H9 (cell line): ENCODE measurements around the gene DKKL1. TPM values are rescaled to one million over a fixed set of nuclear protein-coding genes. Genes with fewer than 3 reads are reported as not detected.
"Not testable (repeated sequence)": the region's sequence is repeated elsewhere in the genome, so short reads cannot be mapped to it uniquely, and the experiment has no call there.

Experiments used
- DNase-seq: peaks from one replicate; pipeline ENCODE4 v3.0.0-alpha.2; 2017
- H2AFZ ChIP-seq: one replicate; pipeline ENCODE4 v1.6.1; 2013; ENCODE audit warnings: mild to moderate bottlenecking, low read length, control low read depth, moderate library complexity
- H2AK5ac ChIP-seq: 2 replicates; pipeline ENCODE4 v1.6.1; 2013; ENCODE audit warnings: low read length, control low read depth, mixed read lengths; ENCODE audit not compliant: insufficient read length
- H2BK120ac ChIP-seq: one replicate; pipeline ENCODE4 v1.6.1; 2013; ENCODE audit warnings: low read depth, mild to moderate bottlenecking, low read length, control low read depth, inconsistent platforms; ENCODE audit not compliant: poor library complexity, severe bottlenecking
- H2BK12ac ChIP-seq: 2 replicates; pipeline ENCODE4 v1.6.1; 2013; ENCODE audit warnings: low read length, control low read depth, mixed read lengths, low read depth; ENCODE audit not compliant: insufficient read length
- H2BK15ac ChIP-seq: 2 replicates; pipeline ENCODE4 v1.6.1; 2013; ENCODE audit warnings: low read depth, low read length, control low read depth
- H2BK20ac ChIP-seq: one replicate; pipeline ENCODE4 v1.6.1; 2013; ENCODE audit warnings: low read depth, mild to moderate bottlenecking, low read length, control low read depth, inconsistent platforms; ENCODE audit not compliant: poor library complexity, severe bottlenecking
- H2BK5ac ChIP-seq: 2 replicates; pipeline ENCODE4 v1.6.1; 2013; ENCODE audit warnings: low read length, control low read depth, mixed read lengths; ENCODE audit not compliant: insufficient read length
- H3K14ac ChIP-seq: 2 replicates; pipeline ENCODE4 v1.6.1; 2013; ENCODE audit warnings: low read length, control low read depth; ENCODE audit not compliant: insufficient read depth
- H3K18ac ChIP-seq: 2 replicates; pipeline ENCODE4 v1.6.1; 2013; ENCODE audit warnings: low read depth, mild to moderate bottlenecking, mixed read lengths, low read length, control low read depth; ENCODE audit not compliant: insufficient read length
- H3K23ac ChIP-seq: 2 replicates; pipeline ENCODE4 v1.6.1; 2013; ENCODE audit warnings: low read length, control low read depth, mixed read lengths, low read depth; ENCODE audit not compliant: insufficient read length
- H3K23me2 ChIP-seq: 2 replicates; pipeline ENCODE4 v1.6.1; 2013; ENCODE audit warnings: low read depth, mild to moderate bottlenecking, mixed read lengths, low read length, control low read depth; ENCODE audit not compliant: insufficient read length, poor library complexity, severe bottlenecking
- H3K27ac ChIP-seq: 2 replicates; pipeline ENCODE4 v1.5.1; 2013; ENCODE audit warnings: low read length, control low read depth, mixed read lengths, low read depth; ENCODE audit not compliant: insufficient read length
- H3K27me3 ChIP-seq: 2 replicates; pipeline ENCODE4 v1.6.1; 2013; ENCODE audit warnings: low read length, control low read depth, inconsistent platforms; ENCODE audit not compliant: insufficient read depth
- H3K4ac ChIP-seq: 2 replicates; pipeline ENCODE4 v1.6.1; 2013; ENCODE audit warnings: low read depth, mild to moderate bottlenecking, control low read depth, inconsistent platforms, low read length, moderate library complexity
- H3K4me1 ChIP-seq: 2 replicates; pipeline ENCODE4 v1.6.1; 2013; ENCODE audit warnings: low read length, control low read depth, inconsistent platforms; ENCODE audit not compliant: insufficient read depth
- H3K4me2 ChIP-seq: 2 replicates; pipeline ENCODE4 v1.6.1; 2013; ENCODE audit warnings: low read length, control low read depth, mixed read lengths; ENCODE audit not compliant: insufficient read length, insufficient read depth
- H3K56ac ChIP-seq: 2 replicates; pipeline ENCODE4 v1.6.1; 2013; ENCODE audit warnings: low read depth, mild to moderate bottlenecking, mixed read lengths, low read length, control low read depth; ENCODE audit not compliant: insufficient read length
- H3K79me1 ChIP-seq: 2 replicates; pipeline ENCODE4 v1.6.1; 2013; ENCODE audit warnings: low read depth, mild to moderate bottlenecking, moderate library complexity, low read length, control low read depth, inconsistent platforms; ENCODE audit not compliant: insufficient read depth, poor library complexity, severe bottlenecking
- H3K79me2 ChIP-seq: 2 replicates; pipeline ENCODE4 v1.6.1; 2013; ENCODE audit warnings: low read length, control low read depth, inconsistent platforms; ENCODE audit not compliant: insufficient read depth
- H3K9ac ChIP-seq: 2 replicates; pipeline ENCODE4 v1.6.1; 2013; ENCODE audit warnings: low read length, control low read depth, mixed read lengths; ENCODE audit not compliant: insufficient read length; ENCODE audit errors: extremely low read depth
- H3K9me3 ChIP-seq: one replicate; pipeline ENCODE4 v1.6.1; 2013; ENCODE audit warnings: low read depth, low read length, inconsistent platforms; ENCODE audit not compliant: control insufficient read depth
- H3T11ph ChIP-seq: one replicate; pipeline ENCODE4 v1.6.1; 2013; ENCODE audit warnings: mild to moderate bottlenecking, low read length, control low read depth, inconsistent platforms
- H4K20me1 ChIP-seq: one replicate; pipeline ENCODE4 v1.6.1; 2013; ENCODE audit not compliant: control insufficient read depth, insufficient read length, insufficient read depth
- H4K5ac ChIP-seq: 2 replicates; pipeline ENCODE4 v1.6.1; 2013; ENCODE audit warnings: low read depth, mild to moderate bottlenecking, mixed read lengths, low read length, control low read depth; ENCODE audit not compliant: insufficient read length
- H4K8ac ChIP-seq: replicated peaks from 2 replicates; pipeline ENCODE4 v1.6.1; 2013; ENCODE audit warnings: low read length, control low read depth, mixed read lengths, low read depth; ENCODE audit not compliant: insufficient read length
- H4K91ac ChIP-seq: 2 replicates; pipeline ENCODE4 v1.6.1; 2013; ENCODE audit warnings: low read depth, mild to moderate bottlenecking, moderate library complexity, mixed read lengths, low read length, control low read depth; ENCODE audit not compliant: insufficient read length
- H3K27ac Mint-ChIP-seq, 3 experiments: 2 replicates in 2 of 3; 3 replicates in 1 of 3; pipeline ENCODE4 v1.8.0; 2020 to 2021; ENCODE audit warnings: mixed read lengths in 3 of 3, mild to moderate bottlenecking in 1 of 3, moderate library complexity in 1 of 3
- H3K27me3 Mint-ChIP-seq: 2 replicates; pipeline ENCODE4 v1.8.0; 2021; ENCODE audit warnings: low read depth, mild to moderate bottlenecking, moderate library complexity, mixed read lengths
- H3K36me3 Mint-ChIP-seq, 3 experiments: 2 replicates in 2 of 3; 3 replicates in 1 of 3; pipeline ENCODE4 v1.8.0; 2020 to 2021; ENCODE audit warnings: low read depth in 3 of 3, mixed read lengths in 3 of 3; ENCODE audit not compliant: insufficient read depth in 1 of 3
- H3K4me1 Mint-ChIP-seq, 2 experiments: 2 replicates each; pipeline ENCODE4 v1.8.0; 2020; ENCODE audit warnings: mixed read lengths in 2 of 2
- H3K4me3 Mint-ChIP-seq, 2 experiments: 2 replicates in 1 of 2; 3 replicates in 1 of 2; pipeline ENCODE4 v1.8.0; 2020 to 2021; ENCODE audit warnings: mild to moderate bottlenecking in 2 of 2, mixed read lengths in 2 of 2, moderate library complexity in 1 of 2
- H3K9me3 Mint-ChIP-seq, 2 experiments: 2 replicates in 1 of 2; 3 replicates in 1 of 2; pipeline ENCODE4 v1.8.0; 2020; ENCODE audit warnings: mild to moderate bottlenecking in 2 of 2, mixed read lengths in 2 of 2, moderate library complexity in 1 of 2
- CTCF ChIP-seq: fragments of 200-600 bp; sonication (generic); conservative IDR thresholded peaks from 3 replicates; pipeline ENCODE4 v1.8.0; 2021; ENCODE audit warnings: antibody characterized with exemption, mild to moderate bottlenecking
- WGBS: extraction: QIAGEN DNeasy Blood & Tissue Kit; methylation state at CpG from one replicate; pipeline ENCODE4 v1.1.7; 2013; ENCODE audit warnings: missing lambda C conversion rate, low lambda C conversion rate, mixed read lengths; ENCODE audit not compliant: insufficient read length; ENCODE audit errors: extremely low coverage; 5-methylcytosine and 5-hydroxymethylcytosine counted together
- total RNA-seq: library from RNA; stranded (reverse); gene quantifications from 2 replicates; pipeline ENCODE4 v1.2.1, GENCODE V29; 2021

DKKL1 gene
- total RNA-seq, 1 experiment from 2014 or later = 3.5 TPM

GRCh38 chr19:49331616-49332055 is 32.0 kb upstream of the DKKL1 start:
- peaks cover 11 to 13% of the 10 kb centered on the region in 2 experiments for H3K4me1 Mint-ChIP-seq
- H3K4me2 ChIP-seq = no peak overlapping the region
- no peaks in the 10 kb centered on the region for H3K9me3 Mint-ChIP-seq
- H3K4ac ChIP-seq = no peak overlapping the region
- H4K5ac ChIP-seq = no peak overlapping the region
- no peaks in the 10 kb centered on the region for H4K20me1 ChIP-seq
- H3K36me3 Mint-ChIP-seq = peaks cover 3 to 44% (median 11%) of the 10 kb centered on the region in 3 experiments; a peak in 5 of 7 replicates
- H3T11ph ChIP-seq = no peak overlapping the region
- H3K23me2 ChIP-seq = no peaks in the 10 kb centered on the region
- H3K79me2 ChIP-seq = no peaks in the 10 kb centered on the region
- H3K4me3 Mint-ChIP-seq = no peak overlapping the region
- no peak overlapping the region for H3K56ac ChIP-seq
- DNase-seq = peak; percentile 71
- no peak overlapping the region for H2BK12ac ChIP-seq
- no peak overlapping the region for H2AFZ ChIP-seq
- H3K27me3 ChIP-seq = no peaks in the 10 kb centered on the region
- no peak overlapping the region for H2BK120ac ChIP-seq
- no peak overlapping the region for H3K9ac ChIP-seq
- H3K4me1 ChIP-seq = no peaks in the 10 kb centered on the region; the same call in 1 of the 2 replicates
- no peak overlapping the region for H4K91ac ChIP-seq
- no peak overlapping the region for H3K27ac Mint-ChIP-seq
- H3K23ac ChIP-seq = no peak overlapping the region
- no peak for TF ChIP-seq CTCF
- no CpG with 5 or more reads among the region's 2 CpGs for WGBS
- H4K8ac ChIP-seq = no peak overlapping the region
- no peak overlapping the region for H2AK5ac ChIP-seq
- H2BK5ac ChIP-seq = no peak overlapping the region
- H3K18ac ChIP-seq = no peak overlapping the region
- no peaks in the 10 kb centered on the region for H3K79me1 ChIP-seq
- H3K9me3 ChIP-seq = no peaks in the 10 kb centered on the region
- no peak overlapping the region for H2BK15ac ChIP-seq
- H3K27me3 Mint-ChIP-seq = peaks cover 2% of the 10 kb centered on the region
- H3K14ac ChIP-seq = no peak overlapping the region
- H2BK20ac ChIP-seq = no peak overlapping the region
- no peak overlapping the region for H3K27ac ChIP-seq

GRCh38 chr19:49332691-49333417 is 30.8 kb upstream of the DKKL1 start:
- not testable (repeated sequence) for H4K91ac ChIP-seq, H2AFZ ChIP-seq, H3K4me1 ChIP-seq, H4K8ac ChIP-seq, H3K79me2 ChIP-seq, H3K23ac ChIP-seq, H3K9me3 Mint-ChIP-seq, H3K27me3 ChIP-seq, H3K27me3 Mint-ChIP-seq, H3K56ac ChIP-seq, H3K79me1 ChIP-seq, H3K9ac ChIP-seq, H3K14ac ChIP-seq, DNase-seq, H2BK5ac ChIP-seq, H2AK5ac ChIP-seq, H3T11ph ChIP-seq, H2BK12ac ChIP-seq, H3K23me2 ChIP-seq, H2BK20ac ChIP-seq, H3K27ac Mint-ChIP-seq, H3K18ac ChIP-seq, H4K20me1 ChIP-seq, H3K4ac ChIP-seq, H3K27ac ChIP-seq, H3K4me3 Mint-ChIP-seq, H2BK120ac ChIP-seq, H2BK15ac ChIP-seq, H3K9me3 ChIP-seq, H3K4me2 ChIP-seq, H4K5ac ChIP-seq
- WGBS = no CpG with 5 or more reads among the region's 13 CpGs
- Mint-ChIP-seq H3K4me1 (peaks cover 14 to 20% of the 10 kb centered on the region in 2 experiments), H3K36me3 (peaks cover 3 to 44% (median 11%) of the 10 kb centered on the region in 3 experiments; a peak in 5 of 7 replicates)
